GM19240 (cell line): ENCODE data around the gene LRRC40.

Experiments used
- DNase-seq: peaks from one replicate; pipeline ENCODE4 v3.0.0; 2011; ENCODE audit warnings: low spot score; ENCODE audit not compliant: insufficient read length

The LRRC40 gene

DNA sequence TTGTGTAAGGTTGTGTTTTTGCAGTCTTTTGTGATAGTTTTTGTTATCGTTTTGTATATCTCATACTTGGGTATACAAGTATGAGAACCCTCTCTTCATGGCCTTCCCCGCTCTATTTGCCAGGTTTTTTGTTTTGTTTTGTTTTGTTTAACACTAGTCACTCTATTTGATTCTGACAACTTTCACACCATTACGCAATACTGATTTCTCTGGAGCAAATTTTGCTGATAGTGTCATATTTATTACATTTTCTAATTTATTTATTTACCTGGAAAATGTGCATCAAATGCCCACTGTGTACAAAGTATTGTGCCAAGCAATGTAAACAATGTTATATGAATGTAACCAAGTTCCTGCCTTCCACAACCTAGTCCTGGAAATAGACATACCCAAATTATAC is 90.1 kb downstream of the LRRC40 start:
- no peak for DNase-seq

DNA sequence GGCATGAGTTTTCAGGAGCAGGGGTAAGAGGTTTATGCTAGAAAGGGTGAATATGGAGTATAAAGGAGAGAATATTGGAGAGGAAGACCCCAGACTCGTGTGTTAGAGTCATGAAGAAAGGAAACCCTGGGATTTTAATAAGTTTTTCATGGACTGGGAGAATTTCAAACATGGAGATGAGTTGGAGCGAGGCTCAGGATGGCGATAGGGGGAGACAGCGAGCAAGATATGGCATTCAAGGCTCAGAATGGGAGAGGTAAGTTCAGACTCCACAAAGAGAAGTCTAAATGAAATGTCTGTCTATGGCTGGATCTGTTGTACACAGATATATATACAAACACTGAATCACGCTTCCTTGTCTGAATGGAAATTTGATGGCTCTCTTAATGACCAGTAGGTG is 92.5 kb downstream of the LRRC40 start:
- DNase-seq: no peak

GRCh38 chr1:70109241-70109640 is 96.1 kb downstream of the LRRC40 start:
- DNase-seq: no peak

- DNase-seq: no peak
Observed at GRCh38 chr1:70103770-70104169, 101.6 kb downstream of the LRRC40 start.

GRCh38 chr1:70101774-70102173 is 103.6 kb downstream of the LRRC40 start:
- no peak for DNase-seq

- DNase-seq: no peak
Observed at GRCh38 chr1:70101231-70101630, 104.1 kb downstream of the LRRC40 start.
